K562 treated with DMSO at 1 percent for 24 hours (cell line): ENCODE data around the gene CAMK2B. TPM values are rescaled to one million over a fixed set of nuclear protein-coding genes. Genes with fewer than 3 reads are reported as not detected.

ENCODE experiments used
- total RNA-seq: library from RNA; unstranded; fragments of 300-600 nt; gene quantifications from 2 replicates; pipeline ENCODE4 v1.2.3, GENCODE V29; 2022; ENCODE audit warnings: low read depth; ENCODE audit not compliant: insufficient read depth

The CAMK2B gene
- total RNA-seq, result not detected in 2 replicates

GRCh38 chr7:44325201-44325671, at the start of gene CAMK2B:
TSS of gene CAMK2B (minus strand) at chr7:44325594. CDS start at chr7:44325421, 173 bp downstream.

DNA sequence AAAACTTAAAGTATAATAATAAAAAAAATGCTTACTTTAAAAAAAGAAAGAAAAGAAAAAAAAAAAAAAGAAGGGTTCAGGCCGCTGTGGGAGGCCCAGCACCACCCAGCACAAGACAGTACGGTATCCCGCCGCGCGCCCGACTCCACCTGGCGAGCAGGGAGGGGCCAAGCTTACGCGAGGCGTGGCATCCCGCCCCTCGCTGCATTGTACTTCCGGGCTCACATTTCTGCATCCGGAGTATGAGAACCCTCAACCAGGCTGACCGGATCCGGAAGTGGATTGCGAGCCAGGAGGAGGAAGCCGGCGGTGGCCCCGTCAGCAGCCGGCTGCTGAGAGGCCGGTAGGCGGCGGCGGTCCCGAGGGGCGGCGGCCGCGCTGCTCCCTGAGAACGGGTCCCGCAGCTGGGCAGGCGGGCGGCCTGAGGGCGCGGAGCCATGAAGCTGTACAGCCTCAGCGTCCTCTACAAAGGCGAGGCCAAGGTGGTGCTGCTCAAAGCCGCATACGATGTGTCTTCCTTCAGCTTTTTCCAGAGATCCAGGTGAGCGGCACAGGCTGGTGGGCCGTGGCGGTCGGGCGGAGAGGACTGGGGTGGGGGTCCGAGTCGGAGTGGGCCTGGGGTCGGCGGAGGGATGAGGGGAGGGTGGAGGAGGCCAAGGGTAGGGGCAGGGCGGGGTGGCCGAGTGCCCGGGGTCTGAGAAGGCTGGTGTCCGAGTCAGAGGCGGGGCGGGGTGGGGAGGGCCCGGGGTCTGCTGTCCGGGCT, 124.5 kb downstream of the CAMK2B start, which contains the start of gene YKT6:
Gene YKT6, plus strand, starts transcription at position 280 of the 763 bp plus-strand sequence. Its CDS starts 158 bp downstream, at position 438.

GRCh38 chr7:44189286-44189992, 136.0 kb downstream of the CAMK2B start, which contains the start of gene GCK:
TSS of gene GCK (minus strand) at chr7:44189439. CDS start at chr7:44188953, 486 bp downstream.

Other genes starting within 250 kb of the CAMK2B start
- 11.0 and 16.8 TPM in 2 replicates for gene POLM, start 243.1 kb downstream of the CAMK2B start, total RNA-seq
- gene AEBP1, start 221.2 kb downstream of the CAMK2B start, total RNA-seq, result 0.24 and 0.39 TPM in 2 replicates
- gene POLD2, start 202.0 kb downstream of the CAMK2B start, total RNA-seq, result 128 and 147 TPM in 2 replicates
- gene MYL7, start 184.3 kb downstream of the CAMK2B start, total RNA-seq, result not detected in 2 replicates
- 0.78 and 2.3 TPM in 2 replicates for gene GCK, start 136.2 kb downstream of the CAMK2B start, total RNA-seq
- 108 and 112 TPM in 2 replicates for gene YKT6, start 124.6 kb downstream of the CAMK2B start, total RNA-seq
- 23.5 and 29.3 TPM in 2 replicates for gene NUDCD3, start 165.1 kb upstream of the CAMK2B start, total RNA-seq
- 0.13 and 0.20 TPM in 2 replicates for gene NPC1L1, start 215.7 kb upstream of the CAMK2B start, total RNA-seq
- gene DDX56, start 248.3 kb upstream of the CAMK2B start, total RNA-seq, result 66.1 and 70.8 TPM in 2 replicates